GM23248 (cell line): ENCODE data around the gene TRAF7. TPM values are rescaled to one million over a fixed set of nuclear protein-coding genes. Genes with fewer than 3 reads are reported as not detected.

Source experiments
- DNase-seq: peaks from one replicate; pipeline ENCODE4 v3.0.0-alpha.2; 2015
- H2AFZ ChIP-seq: fragments of 200-600 bp; sonication (generic); 2 replicates; pipeline ENCODE4 v1.6.1; 2016; ENCODE audit warnings: antibody characterized with exemption
- H3F3A ChIP-seq: fragments of 200-600 bp; sonication (generic); 2 replicates; pipeline ENCODE4 v1.6.1; 2016; ENCODE audit warnings: mild to moderate bottlenecking, antibody characterized with exemption, mixed run types; ENCODE audit not compliant: insufficient read depth
- H3K27ac ChIP-seq: fragments of 200-600 bp; sonication (generic); 2 replicates; pipeline ENCODE4 v1.5.1; 2016; ENCODE audit warnings: mild to moderate bottlenecking
- H3K27me3 ChIP-seq: fragments of 200-600 bp; sonication (generic); replicated peaks from 2 replicates; pipeline ENCODE4 v1.6.1; 2016; ENCODE audit warnings: mild to moderate bottlenecking; ENCODE audit not compliant: insufficient read depth
- H3K36me3 ChIP-seq: fragments of 200-600 bp; sonication (generic); 2 replicates; pipeline ENCODE4 v1.6.1; 2016; ENCODE audit warnings: low read depth, mild to moderate bottlenecking
- H3K4me1 ChIP-seq: fragments of 200-600 bp; sonication (generic); 2 replicates; pipeline ENCODE4 v1.6.1; 2016; ENCODE audit warnings: mild to moderate bottlenecking; ENCODE audit not compliant: insufficient read depth
- H3K4me2 ChIP-seq: fragments of 200-600 bp; sonication (generic); one replicate; pipeline ENCODE4 v1.6.1; 2016; ENCODE audit warnings: mild to moderate bottlenecking; ENCODE audit not compliant: unreplicated experiment
- H3K4me3 ChIP-seq: fragments of 200-600 bp; sonication (generic); 2 replicates; pipeline ENCODE4 v1.5.1; 2016; ENCODE audit warnings: mild to moderate bottlenecking
- H3K79me2 ChIP-seq: fragments of 200-600 bp; sonication (generic); 2 replicates; pipeline ENCODE4 v1.6.1; 2016; ENCODE audit warnings: mild to moderate bottlenecking; ENCODE audit not compliant: insufficient read depth
- H3K9ac ChIP-seq: fragments of 200-600 bp; sonication (generic); 2 replicates; pipeline ENCODE4 v1.6.1; 2016; ENCODE audit warnings: mild to moderate bottlenecking
- H3K9me2 ChIP-seq: fragments of 200-600 bp; sonication (generic); 2 replicates; pipeline ENCODE4 v1.6.1; 2016; ENCODE audit warnings: mixed run types, mild to moderate bottlenecking, moderate library complexity; ENCODE audit not compliant: insufficient read depth
- H3K9me3 ChIP-seq: fragments of 200-600 bp; sonication (generic); one replicate; pipeline ENCODE4 v1.6.1; 2017; ENCODE audit warnings: low read depth
- H4K20me1 ChIP-seq: fragments of 200-600 bp; sonication (generic); 2 replicates; pipeline ENCODE4 v1.6.0; 2016; ENCODE audit not compliant: insufficient read depth
- EZH2 ChIP-seq: fragments of 200-600 bp; sonication (generic); IDR thresholded peaks from 2 replicates; pipeline ENCODE4 v1.6.1; 2018; ENCODE audit warnings: antibody characterized with exemption, mild to moderate bottlenecking; ENCODE audit not compliant: insufficient read depth, poor library complexity, severe bottlenecking
- EZH2phosphoT487 ChIP-seq: fragments of 200-600 bp; sonication (generic); IDR thresholded peaks from 2 replicates; pipeline ENCODE4 v1.6.1; 2018; ENCODE audit warnings: antibody characterized with exemption, moderate library complexity, mild to moderate bottlenecking, low read depth; ENCODE audit not compliant: insufficient read depth
- WGBS, 2 experiments: methylation state at CpG; one replicate each; pipeline ENCODE4 v1.1.6; 2015 to 2017; ENCODE audit warnings: low lambda C conversion rate in 2 of 2, low coverage in 1 of 2; ENCODE audit errors: missing lambda C conversion rate in 2 of 2; 5-methylcytosine and 5-hydroxymethylcytosine counted together
- in situ Hi-C: fragments of 300-500 bp; cut with MboI; formaldehyde crosslinking; loops from 2 replicates; pipeline ENCODE4 v1.15.0; 2020
- polyA plus RNA-seq: library from polyadenylated mRNA; unstranded; fragments of >200 nt; fragmentation: Nextera tagmentation; extraction: Ambion mirVana; gene quantifications from 2 replicates; pipeline ENCODE4 v1.2.1, GENCODE V29; 2016
- total RNA-seq: library from RNA; depleted of rRNA; stranded (reverse); fragments of >200 nt; shearing (Covaris generic); gene quantifications from 2 replicates; pipeline ENCODE4 v1.2.3, GENCODE V29; 2014

TRAF7 gene
- total and polyA plus RNA-seq, 2 experiments from 2014 or later: 29.3 to 72.7 TPM

DNA sequence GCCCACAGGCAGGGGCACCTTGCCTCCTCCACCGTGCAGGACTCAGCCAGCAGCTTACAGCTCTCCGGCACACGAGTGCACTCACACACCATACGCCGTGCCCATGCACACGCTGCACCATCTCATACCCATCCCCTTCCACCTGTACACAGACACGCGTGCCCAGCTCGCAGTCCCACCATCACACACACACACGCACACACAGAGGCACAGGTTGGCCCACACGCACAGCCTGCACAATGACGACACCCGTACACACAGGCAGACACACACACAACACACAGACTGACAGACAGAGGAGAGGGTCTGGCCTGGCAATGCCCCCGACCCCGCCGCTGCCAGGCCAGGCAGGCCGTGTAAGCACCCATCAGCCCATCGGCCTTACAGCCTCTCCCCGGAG lies 28.8 kb downstream of the TRAF7 start:
- H4K20me1 ChIP-seq: no peaks in the 10 kb centered on the region
- no peaks in the 10 kb centered on the region for H3K36me3 ChIP-seq
- H3K27ac ChIP-seq: no peak overlapping the region
- H3K27me3 ChIP-seq: no peaks in the 10 kb centered on the region
- H2AFZ ChIP-seq: no peak overlapping the region
- no peaks in the 10 kb centered on the region for H3K9me3 ChIP-seq
- H3K79me2 ChIP-seq: no peaks in the 10 kb centered on the region
- no peak overlapping the region for H3K4me3 ChIP-seq
- TF ChIP-seq EZH2 (no peak), EZH2phosphoT487 (no peak)
- H3K4me2 ChIP-seq: no peak overlapping the region
- WGBS, 2 experiments: 83 to 84% methylated on average over 19 of the region's 19 CpGs
- H3K9me2 ChIP-seq: no peaks in the 10 kb centered on the region
- in situ Hi-C loops: no loop called here
- no peak overlapping the region for H3K9ac ChIP-seq
- DNase-seq: no peak
- H3K4me1 ChIP-seq: no peaks in the 10 kb centered on the region
- H3F3A ChIP-seq: no peaks in the 10 kb centered on the region

DNA sequence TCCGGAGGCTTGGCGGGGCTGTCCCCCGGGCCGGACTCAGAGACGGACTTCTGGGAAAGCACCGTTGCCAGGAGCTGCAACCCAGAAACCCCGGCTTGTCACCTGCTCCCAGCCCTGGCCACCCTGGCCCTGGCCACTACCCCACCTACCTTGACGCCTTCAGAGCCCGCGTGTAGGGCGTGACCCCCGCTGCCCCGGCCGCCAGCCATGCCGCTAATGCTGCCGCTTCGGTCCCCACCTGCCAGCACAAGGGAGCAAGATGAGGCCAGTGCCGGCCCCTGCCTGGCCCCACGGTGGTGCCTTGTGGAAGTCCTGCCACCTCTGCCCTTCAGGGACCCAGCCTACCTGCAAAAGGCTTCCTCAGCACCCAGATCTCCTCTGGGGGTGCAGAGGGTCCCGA lies 29.4 kb downstream of the TRAF7 start:
- no peak overlapping the region for H3K4me2 ChIP-seq
- no peaks in the 10 kb centered on the region for H4K20me1 ChIP-seq
- no peak for DNase-seq
- H3K27me3 ChIP-seq: no peaks in the 10 kb centered on the region
- no peaks in the 10 kb centered on the region for H3K9me2 ChIP-seq
- WGBS, 2 experiments: 88 to 89% methylated on average over 18 to 19 of the region's 20 CpGs
- in situ Hi-C loops: no loop called here
- no peaks in the 10 kb centered on the region for H3F3A ChIP-seq
- H3K9me3 ChIP-seq: no peaks in the 10 kb centered on the region
- no peaks in the 10 kb centered on the region for H3K36me3 ChIP-seq
- H3K9ac ChIP-seq: no peak overlapping the region
- no peak for TF ChIP-seq EZH2
- TF ChIP-seq EZH2phosphoT487: no peak
- H3K79me2 ChIP-seq: no peaks in the 10 kb centered on the region
- no peaks in the 10 kb centered on the region for H3K4me1 ChIP-seq
- no peak overlapping the region for H2AFZ ChIP-seq
- no peak overlapping the region for H3K4me3 ChIP-seq
- no peak overlapping the region for H3K27ac ChIP-seq

DNA sequence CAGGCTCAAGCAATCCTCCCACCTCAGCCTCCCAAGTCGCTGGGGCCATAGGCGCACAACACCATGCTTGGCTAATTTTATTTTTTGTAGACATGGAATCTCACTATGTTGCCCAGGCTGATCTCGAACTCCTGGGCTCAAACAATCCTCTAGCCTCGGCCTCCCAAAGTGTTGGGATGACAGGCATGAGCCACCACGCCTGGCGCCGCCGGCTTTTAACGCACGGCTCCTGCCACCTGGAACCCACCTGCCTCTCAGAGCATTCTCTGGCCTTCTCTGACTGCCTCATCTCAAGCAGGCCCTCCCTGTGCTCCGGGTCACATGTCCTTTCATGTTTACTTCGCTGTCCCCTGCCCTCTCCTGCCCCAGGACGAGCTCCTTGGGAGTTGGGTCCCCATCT lies 30.5 kb downstream of the TRAF7 start:
- H3K79me2 ChIP-seq: no peaks in the 10 kb centered on the region
- no peaks in the 10 kb centered on the region for H3K36me3 ChIP-seq
- no peak overlapping the region for H3K9ac ChIP-seq
- H3K27me3 ChIP-seq: no peaks in the 10 kb centered on the region
- H2AFZ ChIP-seq: no peak overlapping the region
- no peak for DNase-seq
- in situ Hi-C loops: no loop called here
- H4K20me1 ChIP-seq: no peaks in the 10 kb centered on the region
- H3F3A ChIP-seq: no peaks in the 10 kb centered on the region
- 78 to 80% methylated on average over 12 to 13 of the region's 13 CpGs for WGBS, 2 experiments
- H3K27ac ChIP-seq: no peak overlapping the region
- H3K4me1 ChIP-seq: no peaks in the 10 kb centered on the region
- no peaks in the 10 kb centered on the region for H3K9me3 ChIP-seq
- no peaks in the 10 kb centered on the region for H3K9me2 ChIP-seq
- no peak overlapping the region for H3K4me2 ChIP-seq
- H3K4me3 ChIP-seq: no peak overlapping the region
- TF ChIP-seq EZH2: no peak
- no peak for TF ChIP-seq EZH2phosphoT487

- no peaks in the 10 kb centered on the region for H3K9me2 ChIP-seq
- H3K27ac ChIP-seq: no peak overlapping the region
- no peak overlapping the region for H3K9ac ChIP-seq
- H3K9me3 ChIP-seq: no peaks in the 10 kb centered on the region
- no peaks in the 10 kb centered on the region for H3K27me3 ChIP-seq
- H3K4me1 ChIP-seq: no peaks in the 10 kb centered on the region
- no peak for TF ChIP-seq EZH2
- no peak for TF ChIP-seq EZH2phosphoT487
- in situ Hi-C loops: no loop called here
- 87 to 91% methylated on average over 15 to 20 of the region's 20 CpGs for WGBS, 2 experiments
- no peak overlapping the region for H3K4me3 ChIP-seq
- H2AFZ ChIP-seq: no peak overlapping the region
- H3K36me3 ChIP-seq: no peaks in the 10 kb centered on the region
- no peak for DNase-seq
- no peak overlapping the region for H3K4me2 ChIP-seq
- no peaks in the 10 kb centered on the region for H3K79me2 ChIP-seq
- no peaks in the 10 kb centered on the region for H3F3A ChIP-seq
- H4K20me1 ChIP-seq: no peaks in the 10 kb centered on the region
These were observed 30.9 kb downstream of the TRAF7 start for GRCh38 chr16:2186505-2186904.

- Histone ChIP-seq H4K20me1 (no peaks in the 10 kb centered on the region), H3K9me2 (no peaks in the 10 kb centered on the region), H3K4me1 (no peaks in the 10 kb centered on the region), H3K36me3 (no peaks in the 10 kb centered on the region), H3K79me2 (no peaks in the 10 kb centered on the region), H3K27me3 (no peaks in the 10 kb centered on the region), H2AFZ (no peak overlapping the region), H3K4me2 (no peak overlapping the region), H3K9me3 (no peaks in the 10 kb centered on the region), H3K4me3 (no peak overlapping the region), H3K9ac (no peak overlapping the region), H3F3A (no peaks in the 10 kb centered on the region), H3K27ac (no peak overlapping the region)
- no peak for DNase-seq
- no peak for TF ChIP-seq EZH2
- no peak for TF ChIP-seq EZH2phosphoT487
- in situ Hi-C loops: no loop called here
- WGBS, 2 experiments: 75 to 82% methylated on average over 16 to 17 of the region's 17 CpGs
These were observed 31.6 kb downstream of the TRAF7 start for GRCh38 chr16:2187212-2187611.
